OCI-LY7 (cell line): ENCODE data around the gene TRIM14.
"Not testable (repeated sequence)": the region's sequence is repeated elsewhere in the genome, so short reads cannot be mapped to it uniquely, and the experiment has no call there.

Experiments
- CTCF ChIP-seq: fragments of 200-600 bp; sonication (generic); conservative IDR thresholded peaks from 2 replicates; pipeline ENCODE4 v1.5.1; 2014; ENCODE audit warnings: mild to moderate bottlenecking, antibody characterized with exemption, low read length, moderate library complexity, mixed read lengths
- EZH2phosphoT487 ChIP-seq: fragments of 200-600 bp; sonication (generic); IDR thresholded peaks from 2 replicates; pipeline ENCODE4 v1.6.1; 2018; ENCODE audit warnings: low read depth, borderline replicate concordance, mild to moderate bottlenecking, mixed run types, antibody characterized with exemption, low read length, moderate library complexity, mixed read lengths

- peak; percentile 40; the same call in 1 of the 2 replicates for TF ChIP-seq CTCF
- not testable (repeated sequence) for TF ChIP-seq EZH2phosphoT487
Observed at GRCh38 chr9:98090674-98091073, 28.3 kb downstream of the TRIM14 start.
